Thoracic aorta (tissue), 2 donors: ENCODE measurements around the gene OR10D3. TPM values are rescaled to one million over a fixed set of nuclear protein-coding genes. Genes with fewer than 3 reads are reported as not detected.

Experiments used
- ATAC-seq: fragments of 150-250 bp; one replicate; pipeline ENCODE4 v1.8.0; 2017; ENCODE audit warnings: low read depth; ENCODE audit not compliant: insufficient number of reproducible peaks, low FRiP score
- DNase-seq: peaks from one replicate; pipeline ENCODE4 v3.0.0-alpha.2; 2020; ENCODE audit warnings: low spot score
- H3K27ac ChIP-seq, 2 donors: fragments of 200-600 bp; sonication (generic); 1 replicate in 1 of 2; 2 replicates in 1 of 2; pipeline ENCODE4 v1.5.1; 2016; ENCODE audit warnings: mild to moderate bottlenecking in 2 of 2, moderate library complexity in 2 of 2
- H3K27me3 ChIP-seq: fragments of 200-600 bp; sonication (generic); replicated peaks from 2 replicates; pipeline ENCODE4 v1.6.0; 2016; ENCODE audit warnings: mild to moderate bottlenecking; ENCODE audit not compliant: insufficient read depth
- H3K36me3 ChIP-seq: fragments of 200-600 bp; sonication (generic); one replicate; pipeline ENCODE4 v1.5.1; 2016
- H3K4me1 ChIP-seq, 2 donors: fragments of 200-600 bp; sonication (generic); 1 replicate in 1 of 2; 2 replicates in 1 of 2; pipeline versions ENCODE4 v1.5.1 to v1.6.0; 2016; ENCODE audit warnings: low read depth in 2 of 2, mild to moderate bottlenecking in 1 of 2; ENCODE audit not compliant: control insufficient read depth in 1 of 2
- H3K4me3 ChIP-seq: fragments of 200-600 bp; sonication (generic); 2 replicates; pipeline ENCODE4 v1.5.1; 2016; ENCODE audit warnings: mild to moderate bottlenecking
- H3K9me3 ChIP-seq: fragments of 200-600 bp; sonication (generic); 2 replicates; pipeline ENCODE4 v1.5.1; 2016
- total RNA-seq, 2 donors: library from RNA; depleted of rRNA; stranded (reverse); fragments of >200 nt; gene quantifications; one replicate each; pipeline versions ENCODE4 v1.1.0 to v1.2.3, GENCODE V29; 2016
- TF ChIP-seq, protein P1 (sequence below): fragments of 200-600 bp; sonication (generic); IDR thresholded peaks from one replicate; pipeline ENCODE4 v1.5.1; 2019; ENCODE audit warnings: antibody characterized with exemption

The OR10D3 gene
- total RNA-seq, 2 donors from 2014 or later, result not detected

DNA sequence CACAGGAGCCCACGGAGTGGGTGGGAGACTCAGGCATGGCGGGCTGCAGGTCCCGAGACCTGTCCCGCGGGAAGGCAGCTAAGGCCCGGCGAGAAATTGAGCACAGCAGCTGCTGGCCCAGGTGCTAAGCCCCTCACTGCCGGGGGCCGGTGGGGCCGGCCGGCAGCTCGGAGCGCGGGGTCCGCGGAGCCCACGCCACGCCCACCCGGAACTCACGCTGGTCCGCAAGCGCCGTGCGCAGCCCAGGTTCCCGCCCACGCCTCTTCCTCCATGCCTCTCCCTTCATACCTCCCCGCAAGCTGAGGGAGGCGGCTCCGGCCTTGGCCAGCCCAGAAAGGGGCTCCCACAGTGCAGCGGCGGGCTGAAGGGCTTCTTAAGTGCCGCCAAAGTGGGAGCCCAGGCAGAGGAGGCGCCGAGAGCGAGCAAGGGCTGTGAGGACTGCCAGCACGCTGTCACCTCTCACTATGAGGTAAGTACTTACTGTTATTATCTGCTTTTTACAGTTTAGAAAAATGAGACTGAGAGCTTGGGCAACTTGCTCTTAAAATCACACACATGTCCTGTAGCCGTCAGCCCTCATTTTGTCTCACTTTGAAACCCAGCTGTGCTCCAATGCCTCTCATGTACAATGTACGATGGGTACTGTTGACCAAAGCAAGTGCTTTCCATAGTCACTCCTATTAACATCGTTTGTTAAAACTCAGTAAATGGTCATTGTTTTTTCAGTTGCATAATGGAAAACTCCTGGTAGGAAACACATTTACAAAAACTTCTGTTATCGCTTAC, 12.2 kb upstream of the OR10D3 start:
- H3K27me3 ChIP-seq, result no peaks in the 10 kb centered on the region
- no peak for ATAC-seq
- no peaks in the 10 kb centered on the region for H3K36me3 ChIP-seq
- no peaks in the 10 kb centered on the region for H3K4me1 ChIP-seq
- DNase-seq, result no peak
- no peak overlapping the region for H3K4me3 ChIP-seq
- H3K27ac ChIP-seq, result no peak overlapping the region
- TF ChIP-seq, protein P1, sequence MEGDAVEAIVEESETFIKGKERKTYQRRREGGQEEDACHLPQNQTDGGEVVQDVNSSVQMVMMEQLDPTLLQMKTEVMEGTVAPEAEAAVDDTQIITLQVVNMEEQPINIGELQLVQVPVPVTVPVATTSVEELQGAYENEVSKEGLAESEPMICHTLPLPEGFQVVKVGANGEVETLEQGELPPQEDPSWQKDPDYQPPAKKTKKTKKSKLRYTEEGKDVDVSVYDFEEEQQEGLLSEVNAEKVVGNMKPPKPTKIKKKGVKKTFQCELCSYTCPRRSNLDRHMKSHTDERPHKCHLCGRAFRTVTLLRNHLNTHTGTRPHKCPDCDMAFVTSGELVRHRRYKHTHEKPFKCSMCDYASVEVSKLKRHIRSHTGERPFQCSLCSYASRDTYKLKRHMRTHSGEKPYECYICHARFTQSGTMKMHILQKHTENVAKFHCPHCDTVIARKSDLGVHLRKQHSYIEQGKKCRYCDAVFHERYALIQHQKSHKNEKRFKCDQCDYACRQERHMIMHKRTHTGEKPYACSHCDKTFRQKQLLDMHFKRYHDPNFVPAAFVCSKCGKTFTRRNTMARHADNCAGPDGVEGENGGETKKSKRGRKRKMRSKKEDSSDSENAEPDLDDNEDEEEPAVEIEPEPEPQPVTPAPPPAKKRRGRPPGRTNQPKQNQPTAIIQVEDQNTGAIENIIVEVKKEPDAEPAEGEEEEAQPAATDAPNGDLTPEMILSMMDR, result no peak
- H3K9me3 ChIP-seq, result no peaks in the 10 kb centered on the region

DNA sequence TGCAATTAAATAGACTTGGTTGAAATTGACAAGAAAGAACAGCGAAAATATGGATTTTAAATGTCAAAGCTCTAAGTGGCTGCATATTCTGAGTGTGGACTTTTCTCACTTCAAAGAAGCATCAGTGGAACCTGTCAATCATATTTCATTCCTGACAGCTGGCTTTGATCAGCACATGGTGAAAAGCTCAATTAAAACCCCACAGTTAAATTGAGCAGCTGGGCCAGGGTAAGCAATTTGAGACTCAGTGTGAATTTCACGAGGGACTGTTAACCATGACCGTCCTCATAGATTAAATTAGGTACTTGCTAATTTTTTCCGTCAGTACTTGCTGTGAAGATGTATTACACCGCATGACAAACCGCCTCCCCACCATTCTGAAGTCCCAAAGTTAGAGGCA, 11.0 kb upstream of the OR10D3 start:
- ATAC-seq, result no peak
- Histone ChIP-seq H3K4me1 (peaks cover 0 to under 1% of the 10 kb centered on the region in 2 donors), H3K9me3 (no peaks in the 10 kb centered on the region), H3K27me3 (no peaks in the 10 kb centered on the region), H3K4me3 (no peak overlapping the region), H3K27ac (no peak overlapping the region), H3K36me3 (no peaks in the 10 kb centered on the region)
- TF ChIP-seq, protein P1, result no peak
- DNase-seq, result no peak

DNA sequence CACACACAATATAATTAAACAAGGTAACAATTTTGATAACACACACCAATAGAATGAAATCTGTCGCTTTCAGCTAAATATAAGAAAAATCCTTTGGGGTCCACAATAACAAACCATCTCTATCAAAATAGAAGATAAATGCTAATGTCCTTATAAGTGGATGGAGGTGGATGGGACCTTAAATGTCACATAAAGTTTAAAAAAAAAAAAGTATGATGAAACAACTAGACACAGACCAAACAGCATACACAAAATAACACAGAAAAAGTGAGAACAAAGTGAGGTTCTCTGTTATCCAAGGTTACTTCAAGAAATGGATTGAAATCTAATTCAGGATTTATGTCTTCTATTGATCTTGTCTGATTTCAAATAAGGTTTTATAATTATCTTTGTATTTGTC, 10.5 kb upstream of the OR10D3 start:
- Histone ChIP-seq H3K9me3 (no peaks in the 10 kb centered on the region), H3K4me1 (peaks cover 0 to 4% of the 10 kb centered on the region in 2 donors), H3K36me3 (no peaks in the 10 kb centered on the region), H3K27ac (no peak overlapping the region), H3K4me3 (no peak overlapping the region), H3K27me3 (no peaks in the 10 kb centered on the region)
- TF ChIP-seq, protein P1, result no peak
- ATAC-seq (no peak), DNase-seq (no peak)

DNA sequence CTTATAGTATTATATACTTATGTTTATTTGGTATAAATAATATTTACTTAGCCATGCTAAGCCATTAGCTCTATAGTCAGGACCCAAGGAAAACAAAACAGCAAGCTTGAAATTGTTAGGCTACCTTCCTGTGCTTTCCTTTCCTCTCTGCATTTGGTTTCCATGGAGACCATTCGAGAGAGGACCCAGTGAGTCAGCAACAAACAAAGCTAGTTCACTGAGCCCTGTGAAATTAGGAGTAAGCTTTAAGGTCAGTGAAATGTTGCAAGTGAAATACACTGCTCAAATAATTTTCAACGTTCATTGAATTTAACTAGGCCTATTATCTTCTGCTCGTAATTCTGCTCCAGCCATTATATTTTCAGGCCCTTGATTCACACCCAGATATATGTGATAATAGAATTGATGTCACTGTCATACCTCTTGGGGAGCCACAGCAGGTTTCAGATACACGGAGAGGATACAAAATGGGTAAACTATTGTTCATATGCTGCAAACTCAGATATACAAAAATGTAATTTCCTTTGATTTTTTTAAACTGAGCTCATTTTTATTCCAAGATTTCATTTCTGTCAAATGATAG, 9.1 kb upstream of the OR10D3 start:
- peak overlapping the region in 1 of 2 donors; percentile 43 for H3K27ac ChIP-seq
- H3K27me3 ChIP-seq, result no peaks in the 10 kb centered on the region
- ATAC-seq (peak; percentile 82), DNase-seq (no peak)
- H3K4me1 ChIP-seq, result peaks cover 0 to 4% of the 10 kb centered on the region in 2 donors
- no peaks in the 10 kb centered on the region for H3K9me3 ChIP-seq
- H3K36me3 ChIP-seq, result no peaks in the 10 kb centered on the region
- TF ChIP-seq, protein P1, result no peak
- H3K4me3 ChIP-seq, result no peak overlapping the region

DNA sequence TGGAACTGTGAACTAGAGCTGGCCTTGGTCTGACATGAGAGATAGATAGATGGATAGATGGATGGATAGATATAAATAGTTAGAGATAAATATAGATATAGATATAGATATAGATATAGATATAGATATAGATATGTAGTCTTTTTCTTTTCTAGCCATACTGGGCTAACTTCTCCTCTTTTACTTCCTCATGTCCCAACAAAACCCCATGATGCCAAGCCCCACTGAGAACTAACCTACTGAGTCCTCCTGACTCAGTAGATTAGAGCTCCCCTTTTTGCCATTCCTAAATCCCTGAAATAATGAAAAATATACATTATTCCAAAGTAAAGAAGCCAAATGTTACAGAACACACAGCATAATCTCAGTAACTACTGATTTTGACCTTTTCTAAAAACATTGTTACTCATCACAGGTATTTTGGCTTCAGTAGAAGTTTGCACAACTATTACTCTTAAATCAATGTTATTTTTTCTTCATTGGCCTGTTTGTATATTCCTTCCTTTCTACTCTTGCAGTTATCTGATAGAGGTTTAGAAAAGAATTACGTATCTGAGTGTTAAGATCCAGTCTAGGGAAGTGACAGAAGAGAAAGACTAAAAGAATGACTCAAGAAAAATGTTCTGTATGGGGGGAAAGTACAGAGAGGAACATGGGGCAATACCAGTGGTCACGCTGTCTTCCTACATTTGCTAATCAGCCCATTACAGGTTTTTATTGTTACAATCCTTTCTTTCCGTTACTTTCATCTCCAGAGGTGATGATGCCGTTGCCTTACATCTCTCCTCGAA, 6.0 kb upstream of the OR10D3 start:
- H3K4me3 ChIP-seq, result no peak overlapping the region

More for the DNA sequence above, 6.0 kb upstream of the OR10D3 start:
- Histone ChIP-seq H3K27ac (no peak overlapping the region), H3K36me3 (no peaks in the 10 kb centered on the region), H3K4me1 (peaks cover 0 to 4% of the 10 kb centered on the region in 2 donors), H3K27me3 (no peaks in the 10 kb centered on the region), H3K9me3 (no peaks in the 10 kb centered on the region)
- no peak for DNase-seq
- TF ChIP-seq, protein P1, result no peak
- ATAC-seq, result no peak
